ENCODE measurements around the gene ZNF219.

ZNF219 gene

GRCh38 chr14:21105095-21105494, 6.6 kb upstream of the ZNF219 start:
- Mint-ChIP-seq H3K4me3 (no peak overlapping the region), H3K4me1 (peaks cover 20% of the 10 kb centered on the region), H3K36me3 (no peaks in the 10 kb centered on the region), H3K27me3 (no peaks in the 10 kb centered on the region), H3K9me3 (no peaks in the 10 kb centered on the region), H3K27ac (no peak overlapping the region)

GRCh38 chr14:21104448-21105060, 6.1 kb upstream of the ZNF219 start:
- H3K4me1 Mint-ChIP-seq = peaks cover 20% of the 10 kb centered on the region
- H3K4me3 Mint-ChIP-seq = peak overlapping the region; percentile 84
- H3K36me3 Mint-ChIP-seq = no peaks in the 10 kb centered on the region
- no peaks in the 10 kb centered on the region for H3K27me3 Mint-ChIP-seq
- peak overlapping the region; percentile 53 for H3K27ac Mint-ChIP-seq
- H3K9me3 Mint-ChIP-seq = no peaks in the 10 kb centered on the region

- no peaks in the 10 kb centered on the region for H3K9me3 Mint-ChIP-seq
- no peaks in the 10 kb centered on the region for H3K36me3 Mint-ChIP-seq
- H3K4me3 Mint-ChIP-seq = peak overlapping the region; percentile 84
- no peaks in the 10 kb centered on the region for H3K27me3 Mint-ChIP-seq
- peak overlapping the region; percentile 53 for H3K27ac Mint-ChIP-seq
- peaks cover 27% of the 10 kb centered on the region for H3K4me1 Mint-ChIP-seq
Measured at GRCh38 chr14:21103710-21104447, 5.4 kb upstream of the ZNF219 start.

- H3K9me3 Mint-ChIP-seq = no peaks in the 10 kb centered on the region
- no peaks in the 10 kb centered on the region for H3K27me3 Mint-ChIP-seq
- H3K36me3 Mint-ChIP-seq = no peaks in the 10 kb centered on the region
- H3K4me1 Mint-ChIP-seq = peaks cover 29% of the 10 kb centered on the region
- peak overlapping the region; percentile 53 for H3K27ac Mint-ChIP-seq
- H3K4me3 Mint-ChIP-seq = peak overlapping the region; percentile 84
Measured at GRCh38 chr14:21103411-21103709, 4.9 kb upstream of the ZNF219 start.

- Mint-ChIP-seq H3K9me3 (no peaks in the 10 kb centered on the region), H3K27ac (peak overlapping the region; percentile 53), H3K4me3 (peak overlapping the region; percentile 84), H3K27me3 (no peaks in the 10 kb centered on the region), H3K4me1 (peaks cover 29% of the 10 kb centered on the region), H3K36me3 (no peaks in the 10 kb centered on the region)
Measured at GRCh38 chr14:21102521-21103410, 4.3 kb upstream of the ZNF219 start.

- Mint-ChIP-seq H3K9me3 (no peaks in the 10 kb centered on the region), H3K4me3 (peak overlapping the region; percentile 15), H3K36me3 (no peaks in the 10 kb centered on the region), H3K4me1 (peaks cover 34% of the 10 kb centered on the region), H3K27me3 (no peaks in the 10 kb centered on the region), H3K27ac (no peak overlapping the region)
Measured at GRCh38 chr14:21101802-21102413, 3.5 kb upstream of the ZNF219 start.

- Mint-ChIP-seq H3K9me3 (no peaks in the 10 kb centered on the region), H3K4me3 (no peak within 1 kb of the TSS), H3K27me3 (no peaks in the 10 kb centered on the region), H3K27ac (no peak within 1 kb of the TSS), H3K4me1 (peaks cover 35% of the 10 kb centered on the region), H3K36me3 (no peaks in the 10 kb centered on the region)
Measured at GRCh38 chr14:21100931-21101330, 2.5 kb upstream of the ZNF219 start, which contains the start of gene TMEM253. Gene TMEM253 (plus strand): TSS chr14:21101066. CDS start chr14:21101344, 278 bp downstream.

GRCh38 chr14:21099596-21099985, 1.1 kb upstream of the ZNF219 start:
- H3K27ac Mint-ChIP-seq = peak overlapping the region; percentile 95
- no peaks in the 10 kb centered on the region for H3K9me3 Mint-ChIP-seq
- H3K36me3 Mint-ChIP-seq = no peaks in the 10 kb centered on the region
- H3K27me3 Mint-ChIP-seq = no peaks in the 10 kb centered on the region
- peaks cover 32% of the 10 kb centered on the region for H3K4me1 Mint-ChIP-seq
- H3K4me3 Mint-ChIP-seq = peak overlapping the region; percentile 92

GRCh38 chr14:21098892-21099595, 589 bp upstream of the ZNF219 start:
- H3K27me3 Mint-ChIP-seq = no peaks in the 10 kb centered on the region
- H3K4me3 Mint-ChIP-seq = peak overlapping the region; percentile 92
- H3K27ac Mint-ChIP-seq = peak overlapping the region; percentile 95
- no peaks in the 10 kb centered on the region for H3K9me3 Mint-ChIP-seq
- peaks cover 30% of the 10 kb centered on the region for H3K4me1 Mint-ChIP-seq
- H3K36me3 Mint-ChIP-seq = no peaks in the 10 kb centered on the region

- H3K27me3 Mint-ChIP-seq = no peaks in the 10 kb centered on the region
Measured at GRCh38 chr14:21097636-21098075, 799 bp downstream of the ZNF219 start.

GRCh38 chr14:21096978-21097635, 1.3 kb downstream of the ZNF219 start:
- Mint-ChIP-seq H3K36me3 (peaks cover 1% of the 10 kb centered on the region), H3K4me1 (peaks cover 29% of the 10 kb centered on the region), H3K4me3 (peak overlapping the region; percentile 83), H3K9me3 (no peaks in the 10 kb centered on the region), H3K27ac (peak overlapping the region; percentile 74), H3K27me3 (no peaks in the 10 kb centered on the region)

More at GRCh38 chr14:21097636-21098075, 799 bp downstream of the ZNF219 start:
- Mint-ChIP-seq H3K36me3 (no peaks in the 10 kb centered on the region), H3K9me3 (no peaks in the 10 kb centered on the region), H3K27ac (peak overlapping the region; percentile 74), H3K4me1 (peaks cover 27% of the 10 kb centered on the region), H3K4me3 (peak overlapping the region; percentile 83)

GRCh38 chr14:21096438-21096837, 2.0 kb downstream of the ZNF219 start:
- no peaks in the 10 kb centered on the region for H3K27me3 Mint-ChIP-seq
- H3K4me3 Mint-ChIP-seq = peak overlapping the region; percentile 83

GRCh38 chr14:21095430-21096205, 2.8 kb downstream of the ZNF219 start:
- Mint-ChIP-seq H3K27ac (peak overlapping the region; percentile 62), H3K4me1 (peaks cover 29% of the 10 kb centered on the region), H3K4me3 (no peak overlapping the region), H3K36me3 (peaks cover 1% of the 10 kb centered on the region), H3K9me3 (no peaks in the 10 kb centered on the region), H3K27me3 (no peaks in the 10 kb centered on the region)

More at GRCh38 chr14:21096438-21096837, 2.0 kb downstream of the ZNF219 start:
- Mint-ChIP-seq H3K36me3 (peaks cover 1% of the 10 kb centered on the region), H3K9me3 (no peaks in the 10 kb centered on the region), H3K4me1 (peaks cover 29% of the 10 kb centered on the region), H3K27ac (no peak overlapping the region)

All from activated naive CD4-positive, alpha-beta T cell treated with anti-CD3 and anti-CD28 coated beads, Interleukin-2, amount 50 U/mL, for 24 hours (primary cell).